Uterus (tissue), 4 donors: ENCODE results near the gene AZIN2. TPM values are rescaled to one million over a fixed set of nuclear protein-coding genes. Genes with fewer than 3 reads are reported as not detected.
A peak's percentile ranks its signal among the peaks of the same experiment; 100 is the strongest.

Experiments used
- DNase-seq, 2 donors: peaks; one replicate each; pipeline ENCODE4 v3.0.0-alpha.2; 2019 to 2020
- H3K27ac ChIP-seq, 2 donors: fragments of 200-600 bp; sonication (generic); 1 replicate in 1 of 2; 2 replicates in 1 of 2; pipeline ENCODE4 v1.5.1; 2016 to 2018
- H3K27me3 ChIP-seq, 2 donors: fragments of 200-600 bp; sonication (generic); one replicate each; pipeline ENCODE4 v1.5.1; 2018 to 2019; ENCODE audit warnings: control low read depth in 1 of 2
- H3K36me3 ChIP-seq, 2 donors: fragments of 200-600 bp; sonication (generic); one replicate each; pipeline ENCODE4 v1.5.1; 2019; ENCODE audit warnings: control low read depth in 1 of 2
- H3K4me1 ChIP-seq, 2 donors: fragments of 200-600 bp; sonication (generic); one replicate each; pipeline ENCODE4 v1.5.1; 2018 to 2019; ENCODE audit warnings: control low read depth in 1 of 2
- H3K4me3 ChIP-seq, 2 donors: fragments of 200-600 bp; sonication (generic); 1 replicate in 1 of 2; 2 replicates in 1 of 2; pipeline ENCODE4 v1.5.1; 2018 to 2019; ENCODE audit warnings: mild to moderate bottlenecking in 1 of 2
- H3K9me3 ChIP-seq, 2 donors: fragments of 200-600 bp; sonication (generic); one replicate each; pipeline ENCODE4 v1.5.1; 2019; ENCODE audit warnings: control low read depth in 1 of 2
- POLR2A ChIP-seq, 2 donors: fragments of 450-650 bp; IDR thresholded peaks; one replicate each; pipeline ENCODE4 v1.6.1; 2016; ENCODE audit warnings: antibody characterized with exemption in 2 of 2, mild to moderate bottlenecking in 1 of 2, moderate library complexity in 1 of 2
- intact Hi-C: fragments of 100-400 bp; cut with DNase I; formaldehyde crosslinking; loops from one replicate; pipeline ENCODE4 v1.15.1; 2023; ENCODE audit warnings: low total_unique reads
- total RNA-seq, 4 donors: library from RNA; depleted of rRNA in 3 of 4; stranded (reverse); fragments of >200 nt in 3 of 4; gene quantifications; one replicate each; pipeline versions ENCODE4 v1.1.0 to v1.2.4, GENCODE V29; 2014 to 2023
- TF ChIP-seq, protein P1 (sequence below), 4 experiments: fragments of 200-600 bp in 2 of 4; fragments of 450-650 bp in 2 of 4; sonication (generic) in 2 of 4; IDR thresholded peaks; one replicate each; pipeline ENCODE4 v1.5.1; 2016 to 2019; ENCODE audit warnings: antibody characterized with exemption in 4 of 4, mild to moderate bottlenecking in 2 of 4, moderate library complexity in 1 of 4
- donor health status: DM: yes; HTN: yes; CAD: no.

AZIN2 gene
- total RNA-seq, 4 donors from 2014 or later = 1.2 to 16.1 (median 6.9) TPM

DNA sequence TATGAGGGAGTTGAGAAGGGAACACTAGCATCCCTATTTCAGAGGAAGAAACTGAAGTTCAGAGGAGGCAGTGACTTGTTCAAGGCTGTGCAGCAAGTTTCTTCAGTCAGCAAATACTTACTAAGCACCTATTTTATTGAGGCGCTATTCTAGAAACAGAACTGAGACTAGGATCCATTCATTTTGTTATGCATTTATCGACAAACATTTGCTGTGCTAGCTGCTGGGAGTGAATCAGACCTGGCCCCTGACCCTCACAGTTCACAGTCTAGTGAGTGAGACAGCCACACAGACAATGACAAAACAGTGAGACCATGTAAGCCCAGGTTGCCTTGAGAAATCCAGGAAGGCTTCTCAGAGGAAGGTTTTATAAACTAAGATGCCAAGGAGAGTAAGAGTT, 72.7 kb downstream of the AZIN2 start:
- TF ChIP-seq, protein P1, sequence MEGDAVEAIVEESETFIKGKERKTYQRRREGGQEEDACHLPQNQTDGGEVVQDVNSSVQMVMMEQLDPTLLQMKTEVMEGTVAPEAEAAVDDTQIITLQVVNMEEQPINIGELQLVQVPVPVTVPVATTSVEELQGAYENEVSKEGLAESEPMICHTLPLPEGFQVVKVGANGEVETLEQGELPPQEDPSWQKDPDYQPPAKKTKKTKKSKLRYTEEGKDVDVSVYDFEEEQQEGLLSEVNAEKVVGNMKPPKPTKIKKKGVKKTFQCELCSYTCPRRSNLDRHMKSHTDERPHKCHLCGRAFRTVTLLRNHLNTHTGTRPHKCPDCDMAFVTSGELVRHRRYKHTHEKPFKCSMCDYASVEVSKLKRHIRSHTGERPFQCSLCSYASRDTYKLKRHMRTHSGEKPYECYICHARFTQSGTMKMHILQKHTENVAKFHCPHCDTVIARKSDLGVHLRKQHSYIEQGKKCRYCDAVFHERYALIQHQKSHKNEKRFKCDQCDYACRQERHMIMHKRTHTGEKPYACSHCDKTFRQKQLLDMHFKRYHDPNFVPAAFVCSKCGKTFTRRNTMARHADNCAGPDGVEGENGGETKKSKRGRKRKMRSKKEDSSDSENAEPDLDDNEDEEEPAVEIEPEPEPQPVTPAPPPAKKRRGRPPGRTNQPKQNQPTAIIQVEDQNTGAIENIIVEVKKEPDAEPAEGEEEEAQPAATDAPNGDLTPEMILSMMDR (IDR thresholded peaks at IDR 0.05) = no peak
- TF ChIP-seq POLR2A (IDR thresholded peaks at IDR 0.05) = no peak
- no peaks in the 10 kb centered on the region for H3K4me1 ChIP-seq
- H3K4me3 ChIP-seq = no peak overlapping the region
- no peaks in the 10 kb centered on the region for H3K9me3 ChIP-seq
- DNase-seq = no peak
- intact Hi-C loops = no loop called here
- H3K27ac ChIP-seq = peak overlapping the region in 1 of 2 donors; percentile 70
- H3K36me3 ChIP-seq = no peaks in the 10 kb centered on the region
- H3K27me3 ChIP-seq = no peaks in the 10 kb centered on the region

- TF ChIP-seq POLR2A (IDR thresholded peaks at IDR 0.05) = no peak
- TF ChIP-seq, protein P1 (IDR thresholded peaks at IDR 0.05) = no peak
- Histone ChIP-seq H3K27me3 (no peaks in the 10 kb centered on the region), H3K4me1 (peaks cover 0 to 2% of the 10 kb centered on the region in 2 donors), H3K36me3 (no peaks in the 10 kb centered on the region), H3K9me3 (no peaks in the 10 kb centered on the region), H3K27ac (no peak overlapping the region), H3K4me3 (no peak overlapping the region)
- intact Hi-C loops = no loop called here
- DNase-seq = no peak
Measured at GRCh38 chr1:33155877-33156538, 75.1 kb downstream of the AZIN2 start.

GRCh38 chr1:33157131-33157530, 76.2 kb downstream of the AZIN2 start:
- H3K36me3 ChIP-seq = no peaks in the 10 kb centered on the region
- no peak for DNase-seq
- no peak overlapping the region for H3K27ac ChIP-seq
- H3K4me1 ChIP-seq = peaks cover 0 to 5% of the 10 kb centered on the region in 2 donors
- no peaks in the 10 kb centered on the region for H3K27me3 ChIP-seq
- H3K4me3 ChIP-seq = no peak overlapping the region
- TF ChIP-seq, protein P1 (IDR thresholded peaks at IDR 0.05) = no peak
- no peak for TF ChIP-seq POLR2A (IDR thresholded peaks at IDR 0.05)
- intact Hi-C loops = no loop called here
- H3K9me3 ChIP-seq = no peaks in the 10 kb centered on the region

DNA sequence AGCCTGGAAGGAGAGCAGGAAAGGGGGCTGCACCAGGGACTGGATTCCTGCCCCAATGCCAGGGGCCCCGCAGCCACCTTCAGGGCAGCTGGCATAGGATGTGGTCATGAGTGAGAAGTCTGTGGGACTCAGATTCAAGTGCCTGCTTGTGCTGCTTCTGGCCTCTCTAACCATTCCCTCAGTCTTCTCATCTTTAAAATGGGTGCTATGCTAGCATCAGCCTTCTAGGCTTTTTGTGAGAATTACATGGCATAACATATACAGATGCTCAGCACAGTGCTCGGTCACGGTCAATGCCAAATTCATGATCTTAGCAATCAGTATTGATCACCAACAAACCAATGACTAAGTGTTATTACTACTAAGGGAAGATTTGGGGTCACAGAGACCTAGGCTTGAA, 77.4 kb downstream of the AZIN2 start:
- H3K27me3 ChIP-seq = no peaks in the 10 kb centered on the region
- H3K36me3 ChIP-seq = no peaks in the 10 kb centered on the region
- H3K27ac ChIP-seq = no peak overlapping the region
- TF ChIP-seq POLR2A (IDR thresholded peaks at IDR 0.05) = no peak
- TF ChIP-seq, protein P1 (IDR thresholded peaks at IDR 0.05) = no peak
- intact Hi-C loops = no loop called here
- H3K4me1 ChIP-seq = peaks cover 0 to 5% of the 10 kb centered on the region in 2 donors
- no peak overlapping the region for H3K4me3 ChIP-seq
- no peak for DNase-seq
- H3K9me3 ChIP-seq = no peaks in the 10 kb centered on the region

- intact Hi-C loops = no loop called here
Measured at GRCh38 chr1:33159577-33159976, 78.6 kb downstream of the AZIN2 start.

More at GRCh38 chr1:33159577-33159976, 78.6 kb downstream of the AZIN2 start:
- no peaks in the 10 kb centered on the region for H3K9me3 ChIP-seq
- H3K36me3 ChIP-seq = no peaks in the 10 kb centered on the region
- no peaks in the 10 kb centered on the region for H3K27me3 ChIP-seq
- no peak overlapping the region for H3K4me3 ChIP-seq
- TF ChIP-seq, protein P1 (IDR thresholded peaks at IDR 0.05) = no peak
- no peak for TF ChIP-seq POLR2A (IDR thresholded peaks at IDR 0.05)
- DNase-seq = no peak
- H3K4me1 ChIP-seq = peaks cover 0 to 5% of the 10 kb centered on the region in 2 donors
- no peak overlapping the region for H3K27ac ChIP-seq
